GM10248 (cell line): ENCODE results near the gene AUTS2.

ENCODE experiments used
- CTCF ChIA-PET: fragments of 300-600 bp; sonication (Branson Sonifier 250); formaldehyde crosslinking; extraction: SDS; loops from one replicate; lab custom pipeline; 2021; ENCODE audit warnings: antibody characterized with exemption; lab: Yijun Ruan, JAX
- POLR2A ChIA-PET: fragments of 350-650 bp; sonication (Branson Sonifier 250); formaldehyde crosslinking; extraction: SDS; loops from one replicate; lab custom pipeline; 2020; ENCODE audit warnings: antibody characterized with exemption; lab: Yijun Ruan, JAX
- DNase-seq: peaks from one replicate; pipeline ENCODE4 v3.0.0; 2012; ENCODE audit errors: extremely low spot score
- TF ChIP-seq, protein P1 (sequence below): IDR thresholded peaks from 2 replicates; pipeline ENCODE4 v1.5.1; 2012; ENCODE audit warnings: mild to moderate bottlenecking, low read depth; ENCODE audit errors: extremely low read depth, missing control alignments, control extremely low read depth

AUTS2 gene

DNA sequence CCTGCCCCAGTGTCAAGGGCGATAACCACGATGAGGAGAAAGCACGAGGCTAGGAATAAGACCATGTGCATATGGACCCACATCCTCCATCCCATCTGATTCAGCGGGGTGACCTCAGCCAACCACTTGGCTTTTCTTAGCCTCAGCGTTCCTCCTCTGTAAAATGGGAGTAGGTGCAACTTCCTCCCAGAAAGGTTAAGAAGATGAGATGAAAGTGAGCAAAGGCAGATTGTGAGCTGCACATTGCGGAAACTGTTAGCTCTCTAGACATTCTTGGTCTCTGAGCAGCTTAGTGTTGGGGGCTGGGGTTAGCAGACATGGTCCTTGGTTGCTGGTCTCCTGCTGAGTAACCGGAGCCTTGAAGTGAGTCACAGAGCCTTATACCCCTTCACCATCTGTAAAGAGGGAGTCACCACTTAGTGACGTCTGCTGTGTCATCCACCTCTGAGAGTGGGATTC lies 1036.4 kb downstream of the AUTS2 start:
- ChIA-PET CTCF (interaction anchor here (1.3 kb wide), 1 partner anchor 23 kb away, joined by 3 read pairs; no protein-coding TSS in a partner anchor), POLR2A (no interaction called here)
- TF ChIP-seq, protein P1, sequence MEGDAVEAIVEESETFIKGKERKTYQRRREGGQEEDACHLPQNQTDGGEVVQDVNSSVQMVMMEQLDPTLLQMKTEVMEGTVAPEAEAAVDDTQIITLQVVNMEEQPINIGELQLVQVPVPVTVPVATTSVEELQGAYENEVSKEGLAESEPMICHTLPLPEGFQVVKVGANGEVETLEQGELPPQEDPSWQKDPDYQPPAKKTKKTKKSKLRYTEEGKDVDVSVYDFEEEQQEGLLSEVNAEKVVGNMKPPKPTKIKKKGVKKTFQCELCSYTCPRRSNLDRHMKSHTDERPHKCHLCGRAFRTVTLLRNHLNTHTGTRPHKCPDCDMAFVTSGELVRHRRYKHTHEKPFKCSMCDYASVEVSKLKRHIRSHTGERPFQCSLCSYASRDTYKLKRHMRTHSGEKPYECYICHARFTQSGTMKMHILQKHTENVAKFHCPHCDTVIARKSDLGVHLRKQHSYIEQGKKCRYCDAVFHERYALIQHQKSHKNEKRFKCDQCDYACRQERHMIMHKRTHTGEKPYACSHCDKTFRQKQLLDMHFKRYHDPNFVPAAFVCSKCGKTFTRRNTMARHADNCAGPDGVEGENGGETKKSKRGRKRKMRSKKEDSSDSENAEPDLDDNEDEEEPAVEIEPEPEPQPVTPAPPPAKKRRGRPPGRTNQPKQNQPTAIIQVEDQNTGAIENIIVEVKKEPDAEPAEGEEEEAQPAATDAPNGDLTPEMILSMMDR: no peak
- no peak for DNase-seq

DNA sequence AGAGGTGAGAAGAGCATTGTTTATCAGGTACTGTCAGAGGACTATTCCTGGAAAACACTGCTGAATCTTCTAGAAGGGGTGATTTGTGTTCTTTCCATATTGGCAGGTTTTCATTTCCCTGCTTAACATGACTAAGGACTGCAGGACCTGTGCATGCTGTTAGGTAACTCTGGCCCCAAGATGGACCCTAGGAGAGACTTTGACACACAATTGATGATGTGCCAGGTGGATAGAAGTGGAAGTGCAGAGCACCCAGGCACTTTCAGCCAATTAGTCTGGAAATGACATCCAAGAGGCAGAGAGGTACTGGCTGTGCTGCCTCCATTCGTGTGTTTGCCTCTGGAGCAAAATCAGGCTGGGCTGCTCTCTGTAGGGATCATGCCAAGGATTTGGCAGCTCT lies 1037.4 kb downstream of the AUTS2 start:
- DNase-seq: no peak
- ChIA-PET CTCF (interaction anchor here (1.3 kb wide), 1 partner anchor 24 kb away, joined by 3 read pairs; no protein-coding TSS in a partner anchor), POLR2A (no interaction called here)
- TF ChIP-seq, protein P1: no peak

DNA sequence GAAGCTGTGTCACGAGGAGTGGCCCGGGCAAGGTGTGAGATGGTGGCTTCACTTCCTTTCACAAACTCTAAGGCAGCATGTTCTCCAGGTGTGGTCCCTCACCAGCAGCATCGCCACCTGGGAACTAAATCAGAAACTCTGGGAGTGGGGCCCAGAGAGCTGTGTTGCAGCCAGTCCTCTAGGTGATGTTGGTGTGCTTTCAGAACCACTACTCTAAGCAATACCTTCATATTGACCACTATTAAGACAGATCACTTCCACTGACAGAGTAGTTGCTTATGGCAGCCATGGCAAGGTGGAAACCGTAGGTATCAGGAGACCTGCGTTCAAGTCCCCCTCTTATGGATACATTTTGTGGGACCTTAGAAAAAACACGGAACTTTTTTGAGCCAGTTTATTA lies 1037.9 kb downstream of the AUTS2 start:
- CTCF ChIA-PET: no interaction called here
- DNase-seq: no peak
- POLR2A ChIA-PET: no interaction called here
- TF ChIP-seq, protein P1: no peak

DNA sequence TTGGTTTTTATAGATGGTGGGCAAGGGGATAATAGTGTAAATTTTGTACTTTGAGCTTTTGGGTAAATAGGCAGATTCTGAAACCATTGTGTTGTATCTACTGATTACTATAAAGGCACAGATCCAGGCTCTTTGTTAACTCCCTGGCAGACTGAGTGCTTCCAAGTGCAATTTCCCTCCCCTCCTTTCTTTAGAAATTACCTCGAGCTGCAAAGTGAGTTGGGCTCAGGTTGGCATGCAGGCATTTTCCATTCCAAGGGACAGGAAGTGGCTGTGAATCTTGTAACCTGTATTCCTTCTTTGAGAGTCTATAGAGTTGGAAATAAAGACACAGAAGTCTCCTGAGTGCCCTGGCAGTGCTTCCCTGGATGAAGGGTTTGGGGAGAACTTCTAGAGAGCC lies 1039.5 kb downstream of the AUTS2 start:
- TF ChIP-seq, protein P1: no peak
- DNase-seq: no peak
- POLR2A ChIA-PET: no interaction called here
- CTCF ChIA-PET: interaction anchor here (1.3 kb wide), 1 partner anchor 10 kb away, joined by 3 read pairs; no protein-coding TSS in a partner anchor

DNA sequence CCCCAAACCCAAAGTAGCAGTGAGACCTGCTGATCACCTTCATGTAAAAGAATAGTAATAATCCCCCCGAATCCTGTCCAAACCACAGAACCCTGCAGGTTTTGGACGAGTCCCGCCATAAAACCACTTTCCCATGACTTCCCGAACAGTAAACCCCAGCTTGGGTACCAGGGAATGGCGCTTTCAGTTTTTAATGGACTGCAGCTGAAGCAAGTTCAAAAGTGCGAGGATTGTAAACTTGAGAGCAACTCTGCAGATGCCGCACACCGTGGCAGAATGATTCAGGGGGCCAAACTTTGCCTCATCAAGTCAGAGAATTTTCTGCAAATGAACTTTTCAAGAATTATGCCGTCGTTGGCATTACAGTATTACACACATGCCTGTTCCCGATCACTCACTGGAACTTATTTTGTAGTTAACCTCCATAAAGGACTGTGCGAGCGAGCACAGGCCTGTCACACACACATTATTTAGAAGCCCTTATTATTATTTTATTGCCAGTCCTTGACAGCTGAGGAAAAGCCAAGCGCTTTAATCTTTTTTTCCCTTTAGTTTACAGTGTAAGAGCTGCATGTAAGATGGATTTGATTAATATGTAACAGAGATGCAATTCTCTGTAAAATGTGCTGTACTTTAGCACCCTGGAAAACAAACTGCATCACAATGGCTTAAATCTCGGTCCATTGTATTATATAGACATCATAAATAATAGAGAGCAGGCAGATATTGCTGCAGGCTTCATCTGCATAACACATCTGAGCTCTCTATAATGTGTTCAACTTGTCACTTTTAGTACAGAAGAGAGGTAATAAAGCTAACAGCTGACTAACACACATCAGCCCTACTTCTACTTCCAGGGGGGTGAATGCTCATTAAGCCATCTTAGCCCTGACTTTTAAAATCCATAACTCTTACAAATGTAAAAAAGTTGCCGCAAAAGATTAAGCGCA lies 1040.2 kb downstream of the AUTS2 start:
- CTCF ChIA-PET: interaction anchor here (1.3 kb wide), 1 partner anchor 11 kb away, joined by 3 read pairs; no protein-coding TSS in a partner anchor
- TF ChIP-seq, protein P1: no peak
- no peak for DNase-seq
- POLR2A ChIA-PET: no interaction called here

DNA sequence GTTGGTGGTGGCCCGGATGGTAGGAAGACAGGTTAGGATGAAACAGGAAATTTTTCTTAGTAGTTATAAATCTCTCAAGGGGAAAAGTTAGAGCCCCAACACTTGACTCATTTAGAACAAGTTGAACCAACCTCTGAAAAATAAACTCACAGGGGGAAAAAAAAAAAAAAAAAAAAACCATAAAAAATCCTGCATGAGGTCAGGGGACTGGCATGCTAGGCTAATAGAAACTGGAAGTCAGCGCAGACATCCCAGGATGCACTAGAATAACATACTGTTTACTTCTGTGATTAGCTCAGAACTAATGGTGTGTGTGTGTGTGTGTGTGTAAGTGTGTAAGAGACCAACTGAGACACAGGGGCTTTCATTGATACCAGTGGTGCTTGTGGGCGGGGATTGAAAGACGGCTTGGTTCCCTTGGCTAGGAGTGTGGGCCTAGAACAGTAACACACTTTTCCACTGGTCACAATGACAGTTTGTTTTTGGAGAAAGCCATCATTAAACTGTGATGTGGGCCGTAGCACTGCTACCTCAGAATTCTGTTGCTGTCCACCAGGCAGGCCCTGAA lies 1042.1 kb downstream of the AUTS2 start:
- ChIA-PET CTCF (no interaction called here), POLR2A (no interaction called here)
- DNase-seq: no peak
- TF ChIP-seq, protein P1: no peak
